Stimulated activated naive CD4-positive, alpha-beta T cell (primary cell): ENCODE results near the gene FOXE1.

ENCODE experiments used
- DNase-seq, 6 experiments: peaks; one replicate each; lab custom pipeline; 2025; lab: John Stamatoyannopoulos, UW

The FOXE1 gene

GRCh38 chr9:97866300-97866699 lies 13.3 kb downstream of the FOXE1 start:
- no peak for DNase-seq

DNA sequence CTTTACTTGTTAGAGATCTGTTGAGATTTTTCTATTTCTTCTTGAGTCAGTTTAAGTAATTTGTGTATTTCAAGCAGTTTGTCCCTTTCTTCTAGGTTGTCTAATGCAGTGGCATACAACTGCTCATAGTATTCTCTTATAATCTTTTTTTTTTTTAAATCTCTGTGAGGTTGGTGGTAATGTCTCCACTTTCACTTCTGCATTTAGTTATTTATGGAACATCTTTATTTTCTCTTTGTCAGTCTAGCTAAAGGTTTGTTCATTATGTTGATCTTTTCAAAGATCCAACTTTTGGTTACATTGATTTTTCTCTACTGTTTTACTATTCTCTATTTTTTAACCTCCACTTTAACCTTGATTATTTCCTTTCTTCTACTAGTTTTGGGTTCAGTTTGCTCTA lies 13.8 kb downstream of the FOXE1 start:
- DNase-seq: no peak

DNA sequence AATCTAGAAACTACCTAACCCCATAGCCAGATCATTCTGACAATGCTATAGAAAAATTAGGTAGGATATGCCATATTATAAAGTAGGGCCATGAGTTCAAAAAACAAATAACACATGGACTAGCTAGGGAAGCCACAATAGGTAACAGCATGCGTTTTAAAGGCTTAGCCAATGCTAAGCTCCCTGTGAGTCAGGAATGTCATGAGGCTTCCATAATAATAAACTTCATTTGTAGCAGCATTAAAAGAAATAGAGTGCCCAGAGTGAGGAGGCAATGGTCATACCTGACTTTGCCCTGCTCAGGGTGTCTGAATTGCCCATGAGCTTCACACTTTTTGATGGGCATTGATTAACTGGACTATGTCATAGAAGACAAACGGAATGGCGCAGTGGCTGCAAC lies 15.8 kb downstream of the FOXE1 start:
- no peak for DNase-seq

- DNase-seq: no peak
Observed at GRCh38 chr9:97873425-97873824, 20.4 kb downstream of the FOXE1 start.

- DNase-seq: no peak
Observed at GRCh38 chr9:97873882-97874281, 20.9 kb downstream of the FOXE1 start.

DNA sequence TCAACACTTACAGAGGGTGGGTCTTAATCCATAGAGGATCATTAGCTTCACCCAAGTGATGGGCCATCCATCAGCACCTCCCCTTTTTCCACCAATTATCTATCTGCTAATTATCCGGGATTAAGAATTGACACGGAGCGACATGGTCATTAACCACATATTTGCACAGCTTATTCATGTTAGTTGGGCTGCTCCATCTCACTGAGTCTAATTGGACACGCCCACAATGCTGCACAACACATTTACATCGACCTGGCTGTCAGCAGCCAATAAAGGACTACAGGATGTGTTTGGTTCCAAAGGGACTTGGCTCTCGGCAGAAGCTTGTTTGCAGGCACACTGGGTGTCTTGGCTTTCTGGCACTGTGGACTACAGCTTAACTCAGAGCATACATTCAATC lies 21.6 kb downstream of the FOXE1 start:
- no peak for DNase-seq

DNA sequence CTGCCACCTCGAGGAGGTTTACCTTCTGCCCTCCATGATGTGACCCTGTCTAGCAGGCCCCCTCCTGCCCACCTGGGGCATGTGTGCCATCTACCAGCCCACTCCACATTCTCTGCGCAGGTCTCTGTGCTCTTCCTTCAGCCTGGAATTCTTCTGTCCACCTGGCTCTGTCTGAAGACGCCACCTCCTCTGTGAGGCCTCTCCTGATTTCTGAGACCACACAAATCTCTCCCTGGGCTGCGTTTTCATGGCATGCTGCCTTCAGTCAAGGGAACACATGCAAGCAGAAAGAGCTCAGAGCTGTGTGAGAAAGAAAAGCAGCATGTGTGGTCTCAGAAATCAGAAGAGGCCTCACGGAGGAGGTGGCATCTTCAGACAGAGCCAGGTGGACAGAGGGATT lies 22.1 kb downstream of the FOXE1 start:
- no peak for DNase-seq

- no peak for DNase-seq
Observed at GRCh38 chr9:97876061-97876460, 23.0 kb downstream of the FOXE1 start.

DNA sequence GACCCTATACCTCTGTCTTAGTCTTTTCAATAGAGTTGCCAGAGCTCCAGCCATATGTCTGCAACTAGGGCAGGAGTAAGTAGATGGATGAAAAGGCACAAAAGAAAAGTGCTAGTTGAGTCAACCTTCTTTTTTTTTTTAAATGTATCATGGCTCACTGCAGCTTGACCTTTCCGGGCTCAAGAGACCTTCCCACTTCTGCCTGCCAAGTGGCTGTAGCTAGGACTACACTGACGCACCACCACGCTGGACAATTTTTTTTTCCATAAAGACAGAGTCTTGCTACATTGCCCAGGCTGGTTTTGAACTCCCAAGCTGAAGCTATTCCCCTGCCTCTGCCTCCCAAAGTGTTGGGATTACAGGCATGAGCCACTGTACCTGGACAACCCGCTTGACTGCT lies 27.3 kb downstream of the FOXE1 start:
- DNase-seq: no peak

GRCh38 chr9:97889941-97890887 lies 37.2 kb downstream of the FOXE1 start:
- DNase-seq: peak; percentile 19 to 60 (median 54)

DNA sequence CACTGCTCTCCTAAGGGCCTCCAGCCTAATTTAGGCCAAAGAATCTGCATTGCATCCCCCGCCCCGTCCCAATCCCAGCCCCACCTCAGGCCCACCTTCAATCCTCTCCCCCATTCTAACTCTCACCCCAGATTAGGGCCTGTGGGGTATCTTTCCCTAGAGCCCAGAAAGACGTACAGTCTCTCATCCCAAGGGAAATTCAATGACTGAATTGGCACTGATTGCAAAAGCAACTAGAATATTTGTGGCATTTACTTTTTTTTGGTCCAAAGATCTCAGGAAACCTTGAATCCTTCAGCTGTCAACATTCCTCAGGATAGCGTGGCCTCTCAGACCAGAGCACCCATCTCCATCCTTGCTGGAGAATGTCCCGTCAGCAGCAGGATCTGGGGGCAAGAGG lies 38.7 kb downstream of the FOXE1 start:
- no peak for DNase-seq

DNA sequence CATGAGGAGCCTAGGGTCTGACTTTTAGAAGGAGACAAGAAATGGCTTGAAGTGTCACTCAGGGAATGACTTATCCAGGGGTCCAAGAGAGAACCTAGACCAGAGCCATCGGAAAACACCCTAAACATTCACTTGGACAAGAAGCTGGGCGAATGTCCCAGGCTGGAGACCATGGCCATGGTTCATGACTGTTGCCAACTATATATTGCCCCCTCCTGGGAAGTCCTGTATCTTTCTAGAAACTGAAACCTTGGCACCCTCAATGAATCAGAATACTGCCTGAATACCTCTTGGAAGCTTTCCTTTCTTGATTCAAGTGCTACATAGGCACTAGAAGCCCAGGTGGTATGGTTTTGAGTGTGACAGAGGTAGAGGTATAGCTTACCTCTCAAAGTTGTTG lies 39.4 kb downstream of the FOXE1 start:
- no peak for DNase-seq

- DNase-seq: no peak
Observed at GRCh38 chr9:97895211-97895610, 42.2 kb downstream of the FOXE1 start.

- peak in 1 of 6 experiments; percentile 11 for DNase-seq
Observed at GRCh38 chr9:97895695-97896332, 42.8 kb downstream of the FOXE1 start.

DNA sequence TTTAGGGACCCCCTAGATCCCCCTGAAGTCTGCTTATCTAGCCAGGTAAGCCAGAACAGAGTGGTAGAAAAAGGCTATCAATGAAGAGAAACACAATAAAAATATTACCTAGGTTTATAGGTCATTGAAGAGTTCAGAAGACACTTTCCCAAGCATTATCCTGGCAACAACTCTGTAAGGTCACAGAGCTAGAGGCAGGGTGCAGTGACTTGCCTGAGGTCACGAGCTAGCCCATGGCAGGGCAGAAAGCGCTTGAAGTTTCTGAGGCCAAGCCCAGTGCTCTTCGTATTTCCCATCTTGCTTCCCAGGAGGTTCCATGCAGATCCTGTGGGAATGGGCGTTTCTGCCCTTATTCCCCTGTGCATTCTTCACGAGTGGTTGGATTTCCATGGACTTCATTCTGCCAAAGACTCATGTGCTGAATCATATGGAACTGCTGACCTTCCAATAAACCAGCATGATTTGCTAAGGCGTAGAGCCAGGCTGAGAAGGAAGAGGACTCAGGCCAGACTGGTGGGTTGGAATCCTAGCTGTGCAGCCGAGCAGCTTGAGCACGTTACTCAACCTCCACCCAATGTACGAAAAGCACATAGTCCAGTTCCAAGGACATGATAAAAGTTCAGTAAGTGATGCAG lies 47.2 kb downstream of the FOXE1 start:
- DNase-seq: no peak

GRCh38 chr9:97900738-97901565 lies 47.9 kb downstream of the FOXE1 start:
- peak in 4 of 6 experiments; percentile 2 to 19 (median 14) for DNase-seq

GRCh38 chr9:97903177-97903576 lies 50.2 kb downstream of the FOXE1 start:
- no peak for DNase-seq

GRCh38 chr9:97904725-97905124 lies 51.7 kb downstream of the FOXE1 start:
- peak; percentile 25 to 81 (median 58) for DNase-seq

- DNase-seq: peak; percentile 24 to 87 (median 68)
Observed at GRCh38 chr9:97905228-97905627, 52.2 kb downstream of the FOXE1 start.
